Thyroid gland (tissue), 4 donors: Measurements from ENCODE around the gene MPPED2. TPM values are rescaled to one million over a fixed set of nuclear protein-coding genes. Genes with fewer than 3 reads are reported as not detected.
A peak's percentile ranks its signal among the peaks of the same experiment; 100 is the strongest.

ENCODE experiments used
- DNase-seq, 2 donors: peaks; one replicate each; pipeline ENCODE4 v3.0.0-alpha.2; 2019
- H3K27ac ChIP-seq, 3 donors: fragments of 200-600 bp; sonication (generic); 1 replicate in 2 of 3; 2 replicates in 1 of 3; pipeline ENCODE4 v1.5.1; 2016 to 2019; ENCODE audit warnings: mild to moderate bottlenecking in 1 of 3, moderate library complexity in 1 of 3
- H3K27me3 ChIP-seq: fragments of 200-600 bp; sonication (generic); one replicate; pipeline ENCODE4 v1.5.1; 2019
- H3K36me3 ChIP-seq, 2 donors: fragments of 200-600 bp; sonication (generic); one replicate each; pipeline ENCODE4 v1.5.1; 2016 to 2019
- H3K4me1 ChIP-seq, 2 donors: fragments of 200-600 bp; sonication (generic); one replicate each; pipeline ENCODE4 v1.5.1; 2017 to 2019
- H3K4me3 ChIP-seq, 3 donors: fragments of 200-600 bp; sonication (generic); replicated peaks in 1 of 3; 1 replicate in 2 of 3; 2 replicates in 1 of 3; pipeline ENCODE4 v1.5.1; 2016; ENCODE audit warnings: mild to moderate bottlenecking in 1 of 3
- H3K9me3 ChIP-seq: fragments of 200-600 bp; sonication (generic); one replicate; pipeline ENCODE4 v1.5.1; 2017
- CTCF ChIP-seq, 6 experiments: fragments of 200-600 bp in 3 of 6; fragments of 450-650 bp in 3 of 6; sonication (generic) in 3 of 6; IDR thresholded peaks; one replicate each; pipeline ENCODE4 v1.5.1; 2016 to 2019; ENCODE audit warnings: antibody characterized with exemption in 6 of 6, mild to moderate bottlenecking in 2 of 6, inconsistent platforms in 1 of 6, moderate library complexity in 1 of 6
- POLR2A ChIP-seq, 2 donors: fragments of 450-650 bp; IDR thresholded peaks; one replicate each; pipeline ENCODE4 v1.6.1; 2017; ENCODE audit warnings: antibody characterized with exemption in 2 of 2, mild to moderate bottlenecking in 2 of 2, moderate library complexity in 1 of 2
- WGBS, 2 donors: methylation state at CpG; one replicate each; pipeline ENCODE4 v1.1.5; 2017; 5-methylcytosine and 5-hydroxymethylcytosine counted together
- intact Hi-C: fragments of 100-400 bp; cut with DNase I; formaldehyde crosslinking; loops from one replicate; pipeline ENCODE4 v1.15.1; 2023
- total RNA-seq, 4 donors: library from RNA; depleted of rRNA; stranded (reverse); fragments of >200 nt; gene quantifications; one replicate each; pipeline ENCODE4 v1.2.3, GENCODE V29; 2016

The MPPED2 gene
- total RNA-seq, 4 donors from 2014 or later = 35.5 to 103 (median 75.0) TPM

- H3K9me3 ChIP-seq = no peaks in the 10 kb centered on the region
- DNase-seq = no peak
- H3K4me1 ChIP-seq = peaks cover 33 to 37% of the 10 kb centered on the region in 2 donors
- peak overlapping the region in 1 of 3 donors; percentile 32 for H3K27ac ChIP-seq
- 85 to 95% methylated on average over 5 of the region's 5 CpGs for WGBS, 2 donors
- no peaks in the 10 kb centered on the region for H3K27me3 ChIP-seq
- H3K36me3 ChIP-seq = no peaks in the 10 kb centered on the region
- TF ChIP-seq POLR2A (IDR thresholded peaks at IDR 0.05) = no peak
- TF ChIP-seq CTCF (IDR thresholded peaks at IDR 0.05) = no peak
- H3K4me3 ChIP-seq = no peak overlapping the region
- intact Hi-C loops = no loop called here
Measured at GRCh38 chr11:30420233-30420787, 165.8 kb downstream of the MPPED2 start.

- Histone ChIP-seq H3K36me3 (peaks cover 0 to 4% of the 10 kb centered on the region in 2 donors), H3K4me1 (no peaks in the 10 kb centered on the region), H3K9me3 (no peaks in the 10 kb centered on the region), H3K27me3 (no peaks in the 10 kb centered on the region), H3K27ac (no peak overlapping the region), H3K4me3 (no peak overlapping the region)
- no peak for DNase-seq
- 93 to 95% methylated on average over 6 of the region's 6 CpGs for WGBS, 2 donors
- TF ChIP-seq CTCF (IDR thresholded peaks at IDR 0.05) = no peak
- no peak for TF ChIP-seq POLR2A (IDR thresholded peaks at IDR 0.05)
- intact Hi-C loops = no loop called here
Measured at GRCh38 chr11:30414806-30415205, 171.3 kb downstream of the MPPED2 start.

- 93% methylated on average over 5 of the region's 5 CpGs for WGBS, 2 donors
- Histone ChIP-seq H3K36me3 (peaks cover 0 to 4% of the 10 kb centered on the region in 2 donors), H3K27ac (no peak overlapping the region), H3K4me1 (no peaks in the 10 kb centered on the region), H3K9me3 (no peaks in the 10 kb centered on the region), H3K4me3 (no peak overlapping the region), H3K27me3 (no peaks in the 10 kb centered on the region)
- TF ChIP-seq POLR2A (IDR thresholded peaks at IDR 0.05) (no peak), CTCF (IDR thresholded peaks at IDR 0.05) (no peak)
- DNase-seq = no peak
- intact Hi-C loops = no loop called here
Measured at GRCh38 chr11:30414244-30414643, 171.9 kb downstream of the MPPED2 start.

- H3K4me1 ChIP-seq = peaks cover 0 to 2% of the 10 kb centered on the region in 2 donors
- H3K4me3 ChIP-seq = no peak overlapping the region
- H3K36me3 ChIP-seq = peaks cover 0 to 4% of the 10 kb centered on the region in 2 donors
- H3K9me3 ChIP-seq = no peaks in the 10 kb centered on the region
- intact Hi-C loops = no loop called here
- TF ChIP-seq CTCF (IDR thresholded peaks at IDR 0.05) = no peak
- H3K27ac ChIP-seq = no peak overlapping the region
- H3K27me3 ChIP-seq = no peaks in the 10 kb centered on the region
- DNase-seq = no peak
- 81 to 82% methylated on average over 2 of the region's 2 CpGs for WGBS, 2 donors
Measured at GRCh38 chr11:30412509-30412908, 173.6 kb downstream of the MPPED2 start.

GRCh38 chr11:30411383-30411782 lies 174.8 kb downstream of the MPPED2 start:
- Histone ChIP-seq H3K4me3 (no peak overlapping the region), H3K27ac (no peak overlapping the region), H3K4me1 (peaks cover 0 to 3% of the 10 kb centered on the region in 2 donors), H3K36me3 (peaks cover 0 to 4% of the 10 kb centered on the region in 2 donors), H3K27me3 (no peaks in the 10 kb centered on the region), H3K9me3 (no peaks in the 10 kb centered on the region)
- WGBS, 2 donors = 89 to 90% methylated on average over 7 of the region's 7 CpGs
- intact Hi-C loops = no loop called here
- no peak for TF ChIP-seq POLR2A (IDR thresholded peaks at IDR 0.05)
- TF ChIP-seq CTCF (IDR thresholded peaks at IDR 0.05) = no peak
- DNase-seq = no peak
